Left forelimb (tissue), 1 donor: ENCODE results near the gene PSMA8.
A peak's percentile ranks its signal among the peaks of the same experiment; 100 is the strongest.
"Not testable (repeated sequence)": the region's sequence is repeated elsewhere in the genome, so short reads cannot be mapped to it uniquely, and the experiment has no call there.

Source experiments
- DNase-seq: peaks from one replicate; pipeline ENCODE4 v3.0.0-alpha.2; 2018; ENCODE audit warnings: low spot score

Gene PSMA8

GRCh38 chr18:26176134-26176533 is 42.5 kb downstream of the PSMA8 start:
- DNase-seq: no peak

GRCh38 chr18:26181343-26181826 is 47.7 kb downstream of the PSMA8 start:
- no peak for DNase-seq

GRCh38 chr18:26183395-26184112 is 49.9 kb downstream of the PSMA8 start:
- DNase-seq: no peak

GRCh38 chr18:26185267-26185666 is 51.6 kb downstream of the PSMA8 start:
- DNase-seq: no peak

- DNase-seq: no peak
These were observed 56.8 kb downstream of the PSMA8 start for GRCh38 chr18:26190506-26190905.

- no peak for DNase-seq
These were observed 58.6 kb downstream of the PSMA8 start for GRCh38 chr18:26192233-26192632.

GRCh38 chr18:26196605-26197004 is 62.9 kb downstream of the PSMA8 start:
- DNase-seq: no peak

GRCh38 chr18:26202001-26202400 is 68.3 kb downstream of the PSMA8 start:
- DNase-seq: not testable (repeated sequence)

- no peak for DNase-seq
These were observed 71.6 kb downstream of the PSMA8 start for GRCh38 chr18:26205318-26205717.

- DNase-seq: no peak
These were observed 72.8 kb downstream of the PSMA8 start for GRCh38 chr18:26206488-26206887.

GRCh38 chr18:26207937-26208336 is 74.3 kb downstream of the PSMA8 start:
- no peak for DNase-seq

- DNase-seq: no peak
These were observed 75.3 kb downstream of the PSMA8 start for GRCh38 chr18:26208977-26209376.

- DNase-seq: no peak
These were observed 76.5 kb downstream of the PSMA8 start for GRCh38 chr18:26210147-26210546.

- no peak for DNase-seq
These were observed 81.7 kb downstream of the PSMA8 start for GRCh38 chr18:26215247-26215970.

GRCh38 chr18:26225022-26225693 is 91.5 kb downstream of the PSMA8 start:
- DNase-seq: no peak

- no peak for DNase-seq
These were observed 92.2 kb downstream of the PSMA8 start for GRCh38 chr18:26225915-26226228.

- peak; percentile 98 for DNase-seq
These were observed 92.8 kb downstream of the PSMA8 start, which contains the start of gene TAF4B for GRCh38 chr18:26226229-26227050. Gene TAF4B (plus strand): TSS chr18:26226445. CDS start chr18:26226934, 489 bp downstream.

GRCh38 chr18:26227051-26227670 is 93.5 kb downstream of the PSMA8 start:
- no peak for DNase-seq

- DNase-seq: no peak
These were observed 95.0 kb downstream of the PSMA8 start for GRCh38 chr18:26228562-26229260.

- no peak for DNase-seq
These were observed 96.8 kb downstream of the PSMA8 start for GRCh38 chr18:26230497-26230896.

GRCh38 chr18:26233208-26233607 is 99.5 kb downstream of the PSMA8 start:
- DNase-seq: no peak
